Nephron (organoid): ENCODE results near the gene CYP2A13.
"Not testable (repeated sequence)": the region's sequence is repeated elsewhere in the genome, so short reads cannot be mapped to it uniquely, and the experiment has no call there.

Experiments used
- H3K27ac Mint-ChIP-seq, 3 experiments: 2 replicates each; pipeline ENCODE4 v1.8.0; 2020; ENCODE audit warnings: mixed read lengths in 3 of 3, mild to moderate bottlenecking in 2 of 3, moderate library complexity in 1 of 3
- H3K27me3 Mint-ChIP-seq: 2 replicates; pipeline ENCODE4 v1.8.0; 2021; ENCODE audit warnings: low read depth, mild to moderate bottlenecking, moderate library complexity, mixed read lengths
- H3K36me3 Mint-ChIP-seq: 2 replicates; pipeline ENCODE4 v1.8.0; 2020; ENCODE audit warnings: low read depth, mixed read lengths
- H3K4me1 Mint-ChIP-seq: 2 replicates; pipeline ENCODE4 v1.8.0; 2020; ENCODE audit warnings: mixed read lengths
- H3K4me3 Mint-ChIP-seq, 3 experiments: 2 replicates each; pipeline ENCODE4 v1.8.0; 2020; ENCODE audit warnings: mild to moderate bottlenecking in 3 of 3, mixed read lengths in 3 of 3, moderate library complexity in 2 of 3
- H3K9me3 Mint-ChIP-seq: 2 replicates; pipeline ENCODE4 v1.8.0; 2020; ENCODE audit warnings: mixed read lengths
- TF ChIP-seq, protein P1 (sequence below), 3 experiments: fragments of 200-600 bp; sonication (generic); IDR thresholded peaks; one replicate each; pipeline ENCODE4 v1.5.0; 2021; ENCODE audit warnings: antibody characterized with exemption in 3 of 3; ENCODE audit not compliant: unreplicated experiment in 3 of 3

The CYP2A13 gene, protein sequence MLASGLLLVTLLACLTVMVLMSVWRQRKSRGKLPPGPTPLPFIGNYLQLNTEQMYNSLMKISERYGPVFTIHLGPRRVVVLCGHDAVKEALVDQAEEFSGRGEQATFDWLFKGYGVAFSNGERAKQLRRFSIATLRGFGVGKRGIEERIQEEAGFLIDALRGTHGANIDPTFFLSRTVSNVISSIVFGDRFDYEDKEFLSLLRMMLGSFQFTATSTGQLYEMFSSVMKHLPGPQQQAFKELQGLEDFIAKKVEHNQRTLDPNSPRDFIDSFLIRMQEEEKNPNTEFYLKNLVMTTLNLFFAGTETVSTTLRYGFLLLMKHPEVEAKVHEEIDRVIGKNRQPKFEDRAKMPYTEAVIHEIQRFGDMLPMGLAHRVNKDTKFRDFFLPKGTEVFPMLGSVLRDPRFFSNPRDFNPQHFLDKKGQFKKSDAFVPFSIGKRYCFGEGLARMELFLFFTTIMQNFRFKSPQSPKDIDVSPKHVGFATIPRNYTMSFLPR

GRCh38 chr19:41088151-41088550, at the start of gene CYP2A13:
TSS of gene CYP2A13 (plus strand) at chr19:41088451. CDS start at chr19:41088472, 21 bp downstream.
- Mint-ChIP-seq H3K27ac (no peak within 1 kb of the TSS), H3K4me3 (no peak within 1 kb of the TSS), H3K9me3 (no peaks in the 10 kb centered on the region), H3K36me3 (no peaks in the 10 kb centered on the region), H3K4me1 (no peaks in the 10 kb centered on the region), H3K27me3 (peaks cover 76% of the 10 kb centered on the region)
- TF ChIP-seq, protein P1, sequence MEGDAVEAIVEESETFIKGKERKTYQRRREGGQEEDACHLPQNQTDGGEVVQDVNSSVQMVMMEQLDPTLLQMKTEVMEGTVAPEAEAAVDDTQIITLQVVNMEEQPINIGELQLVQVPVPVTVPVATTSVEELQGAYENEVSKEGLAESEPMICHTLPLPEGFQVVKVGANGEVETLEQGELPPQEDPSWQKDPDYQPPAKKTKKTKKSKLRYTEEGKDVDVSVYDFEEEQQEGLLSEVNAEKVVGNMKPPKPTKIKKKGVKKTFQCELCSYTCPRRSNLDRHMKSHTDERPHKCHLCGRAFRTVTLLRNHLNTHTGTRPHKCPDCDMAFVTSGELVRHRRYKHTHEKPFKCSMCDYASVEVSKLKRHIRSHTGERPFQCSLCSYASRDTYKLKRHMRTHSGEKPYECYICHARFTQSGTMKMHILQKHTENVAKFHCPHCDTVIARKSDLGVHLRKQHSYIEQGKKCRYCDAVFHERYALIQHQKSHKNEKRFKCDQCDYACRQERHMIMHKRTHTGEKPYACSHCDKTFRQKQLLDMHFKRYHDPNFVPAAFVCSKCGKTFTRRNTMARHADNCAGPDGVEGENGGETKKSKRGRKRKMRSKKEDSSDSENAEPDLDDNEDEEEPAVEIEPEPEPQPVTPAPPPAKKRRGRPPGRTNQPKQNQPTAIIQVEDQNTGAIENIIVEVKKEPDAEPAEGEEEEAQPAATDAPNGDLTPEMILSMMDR (IDR thresholded peaks at IDR 0.05; ENCODE audit: unreplicated experiment in 3 of 3): no peak

- no peak overlapping the region for H3K27ac Mint-ChIP-seq
- no peaks in the 10 kb centered on the region for H3K36me3 Mint-ChIP-seq
- TF ChIP-seq, protein P1 (IDR thresholded peaks at IDR 0.05; ENCODE audit: unreplicated experiment in 3 of 3): no peak
- peaks cover 4% of the 10 kb centered on the region for H3K9me3 Mint-ChIP-seq
- H3K27me3 Mint-ChIP-seq: no peaks in the 10 kb centered on the region
- H3K4me3 Mint-ChIP-seq: no peak overlapping the region
- no peaks in the 10 kb centered on the region for H3K4me1 Mint-ChIP-seq
Observed at GRCh38 chr19:41039806-41040205, 48.4 kb upstream of the CYP2A13 start.

DNA sequence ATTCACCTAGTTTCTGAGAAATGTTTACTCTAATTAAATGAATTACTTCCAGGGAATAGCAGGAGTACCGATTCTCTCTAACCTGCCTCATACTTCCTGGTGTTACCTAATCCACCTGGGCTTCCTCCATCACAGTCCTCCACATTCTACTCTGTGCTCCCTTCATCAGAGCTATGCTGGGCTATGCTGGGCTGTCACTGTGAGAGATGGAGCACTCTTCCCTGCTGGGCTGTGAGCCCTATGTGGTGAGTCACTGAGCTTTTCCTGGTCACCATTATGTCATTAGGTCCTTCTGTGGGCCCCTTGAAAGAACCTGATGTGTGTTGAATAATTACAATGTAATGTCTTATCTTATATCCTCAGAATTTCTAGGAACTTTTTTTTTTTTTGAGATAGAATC, 43.2 kb upstream of the CYP2A13 start:
- H3K27me3 Mint-ChIP-seq: peaks cover 17% of the 10 kb centered on the region
- H3K36me3 Mint-ChIP-seq, H3K4me1 Mint-ChIP-seq, H3K4me3 Mint-ChIP-seq, H3K27ac Mint-ChIP-seq, H3K9me3 Mint-ChIP-seq: not testable (repeated sequence)

- H3K27me3 Mint-ChIP-seq: peaks cover 17% of the 10 kb centered on the region
- H3K36me3 Mint-ChIP-seq: no peaks in the 10 kb centered on the region
- H3K9me3 Mint-ChIP-seq: no peaks in the 10 kb centered on the region
Observed at GRCh38 chr19:41050426-41050825, 37.8 kb upstream of the CYP2A13 start.

GRCh38 chr19:41052162-41052561, 36.1 kb upstream of the CYP2A13 start:
- H3K9me3 Mint-ChIP-seq, H3K27ac Mint-ChIP-seq, H3K36me3 Mint-ChIP-seq, H3K4me3 Mint-ChIP-seq, H3K4me1 Mint-ChIP-seq: not testable (repeated sequence)
- H3K27me3 Mint-ChIP-seq: peaks cover 14% of the 10 kb centered on the region

More at GRCh38 chr19:41050426-41050825, 37.8 kb upstream of the CYP2A13 start:
- TF ChIP-seq, protein P1 (IDR thresholded peaks at IDR 0.05; ENCODE audit: unreplicated experiment in 3 of 3): no peak
- Mint-ChIP-seq H3K4me3 (no peak overlapping the region), H3K4me1 (no peaks in the 10 kb centered on the region), H3K27ac (no peak overlapping the region)

DNA sequence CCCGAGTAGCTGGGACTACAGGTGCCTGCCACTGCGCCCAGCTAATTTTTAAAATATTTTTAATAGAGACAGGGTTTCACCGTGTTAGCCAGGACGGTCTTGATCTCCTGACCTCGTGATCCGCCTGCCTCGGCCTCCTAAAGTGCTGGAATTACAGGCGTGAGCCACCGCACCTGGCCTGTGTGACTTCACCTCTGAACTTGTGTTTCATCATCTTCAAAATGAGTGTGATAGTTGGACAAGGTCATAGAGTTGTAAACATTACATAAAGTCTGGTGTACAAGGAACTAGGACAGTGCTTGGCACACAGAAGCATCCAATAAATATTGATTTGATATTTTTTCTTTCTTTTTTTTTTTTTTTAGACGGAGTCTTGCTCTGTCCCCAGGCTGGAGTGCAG, 34.9 kb upstream of the CYP2A13 start:
- not testable (repeated sequence) for H3K27ac Mint-ChIP-seq, H3K36me3 Mint-ChIP-seq, H3K4me3 Mint-ChIP-seq, H3K4me1 Mint-ChIP-seq, H3K9me3 Mint-ChIP-seq
- peaks cover 17% of the 10 kb centered on the region for H3K27me3 Mint-ChIP-seq

- H3K27me3 Mint-ChIP-seq: peaks cover 5% of the 10 kb centered on the region
Observed at GRCh38 chr19:41064974-41065569, 23.2 kb upstream of the CYP2A13 start.

More at GRCh38 chr19:41064974-41065569, 23.2 kb upstream of the CYP2A13 start:
- no peaks in the 10 kb centered on the region for H3K9me3 Mint-ChIP-seq
- no peaks in the 10 kb centered on the region for H3K4me1 Mint-ChIP-seq
- TF ChIP-seq, protein P1 (IDR thresholded peaks at IDR 0.05; ENCODE audit: unreplicated experiment in 3 of 3): no peak
- H3K4me3 Mint-ChIP-seq: no peak overlapping the region
- H3K36me3 Mint-ChIP-seq: no peaks in the 10 kb centered on the region
- H3K27ac Mint-ChIP-seq: no peak overlapping the region
